Panc1 (cell line): ENCODE measurements around the gene CTRB1.

ENCODE experiments used
- CTCF ChIP-seq: fragments of 450-650 bp; IDR thresholded peaks from 2 replicates; pipeline ENCODE4 v1.5.1; 2017; ENCODE audit warnings: mild to moderate bottlenecking
- POLR2AphosphoS5 ChIP-seq: IDR thresholded peaks from 2 replicates; pipeline ENCODE4 v1.6.1; 2012; ENCODE audit warnings: mild to moderate bottlenecking, low read depth, low read length, moderate library complexity

GRCh38 chr16:75258807-75259141 is 40.0 kb downstream of the CTRB1 start:
- TF ChIP-seq CTCF (no peak), POLR2AphosphoS5 (no peak)
